Measurements from ENCODE around the gene AQP4. TPM values are rescaled to one million over a fixed set of nuclear protein-coding genes. Genes with fewer than 3 reads are reported as not detected.

The AQP4 gene
- polyA plus RNA-seq, 1 donor (not counting 4 experiments of a cell fraction or from before 2014, with no cell fraction given), result not detected

- no peak for FAIRE-seq
- dilution Hi-C loops (cut with MboI; ENCODE audit: extremely low pct_ligation_motif_present, low sequenced_read_pairs), result no loop called here
- H3K27me3 ChIP-seq (ENCODE audit: control insufficient read depth, extremely low read depth, insufficient read depth, low read length), result no peaks in the 10 kb centered on the region
- no peaks in the 10 kb centered on the region for H3K79me2 ChIP-seq (ENCODE audit: control insufficient read depth, insufficient read depth, low read length)
- H3K4me2 ChIP-seq (ENCODE audit: control insufficient read depth, extremely low read depth, insufficient read depth, low read depth, low read length), result no peak overlapping the region
- H3K27ac ChIP-seq (ENCODE audit: control insufficient read depth, insufficient read depth, low read length), result no peak overlapping the region
- no peaks in the 10 kb centered on the region for H3K4me1 ChIP-seq (ENCODE audit: control insufficient read depth, extremely low read depth, insufficient read depth, low read length)
- H4K20me1 ChIP-seq (ENCODE audit: control insufficient read depth, extremely low read depth, insufficient read depth, low read length), result no peaks in the 10 kb centered on the region
- no peaks in the 10 kb centered on the region for H3K36me3 ChIP-seq (ENCODE audit: control insufficient read depth in 2 of 2, extremely low read depth in 1 of 2, insufficient read depth in 2 of 2, low read length in 2 of 2)
- no peaks in the 10 kb centered on the region for H3K9me3 ChIP-seq (ENCODE audit: control insufficient read depth, low read depth, low read length)
- DNase-seq (ENCODE audit: low read depth, low spot score), result no peak
- no peaks in the 10 kb centered on the region for H3K9me1 ChIP-seq (ENCODE audit: control insufficient read depth, extremely low read depth, insufficient read depth, low read length)
- no peak overlapping the region for H3K9ac ChIP-seq (ENCODE audit: control insufficient read depth, extremely low read depth, insufficient read depth, low read length)
- no peak overlapping the region for H2AFZ ChIP-seq (ENCODE audit: control insufficient read depth, low read length)
- H3K4me3 ChIP-seq (ENCODE audit: control insufficient read depth in 2 of 3, extremely low read depth in 1 of 3, insufficient read depth in 2 of 3, low read depth in 1 of 3, low read length in 3 of 3), result no peak overlapping the region
- TF ChIP-seq CTCF (optimal IDR thresholded peaks at IDR 0.05 in 1 of 3, IDR thresholded peaks at IDR 0.05 in 1 of 3, conservative IDR thresholded peaks at IDR 0.05 in 1 of 3; ENCODE audit: extremely low read depth in 1 of 3, insufficient read depth in 2 of 3, low read length in 3 of 3) (no peak), EZH2 (IDR thresholded peaks at IDR 0.05; ENCODE audit: low read length) (no peak)
These were observed 11.1 kb downstream of the AQP4 start for GRCh38 chr18:26854292-26854881.

GRCh38 chr18:26853401-26853800 is 12.1 kb downstream of the AQP4 start:
- Histone ChIP-seq H3K9me3 (ENCODE audit: control insufficient read depth, low read depth, low read length) (no peaks in the 10 kb centered on the region), H3K9ac (ENCODE audit: control insufficient read depth, extremely low read depth, insufficient read depth, low read length) (no peak overlapping the region), H4K20me1 (ENCODE audit: control insufficient read depth, extremely low read depth, insufficient read depth, low read length) (no peaks in the 10 kb centered on the region), H3K4me1 (ENCODE audit: control insufficient read depth, extremely low read depth, insufficient read depth, low read length) (no peaks in the 10 kb centered on the region), H3K4me3 (ENCODE audit: control insufficient read depth in 2 of 3, extremely low read depth in 1 of 3, insufficient read depth in 2 of 3, low read depth in 1 of 3, low read length in 3 of 3) (no peak overlapping the region), H3K4me2 (ENCODE audit: control insufficient read depth, extremely low read depth, insufficient read depth, low read depth, low read length) (no peak overlapping the region), H3K27ac (ENCODE audit: control insufficient read depth, insufficient read depth, low read length) (no peak overlapping the region), H3K9me1 (ENCODE audit: control insufficient read depth, extremely low read depth, insufficient read depth, low read length) (no peaks in the 10 kb centered on the region), H3K79me2 (ENCODE audit: control insufficient read depth, insufficient read depth, low read length) (no peaks in the 10 kb centered on the region), H3K36me3 (ENCODE audit: control insufficient read depth in 2 of 2, extremely low read depth in 1 of 2, insufficient read depth in 2 of 2, low read length in 2 of 2) (no peaks in the 10 kb centered on the region), H2AFZ (ENCODE audit: control insufficient read depth, low read length) (no peak overlapping the region), H3K27me3 (ENCODE audit: control insufficient read depth, extremely low read depth, insufficient read depth, low read length) (no peaks in the 10 kb centered on the region)
- DNase-seq (ENCODE audit: low read depth, low spot score), result no peak
- no peak for TF ChIP-seq EZH2 (IDR thresholded peaks at IDR 0.05; ENCODE audit: low read length)
- no peak for TF ChIP-seq CTCF (optimal IDR thresholded peaks at IDR 0.05 in 1 of 3, IDR thresholded peaks at IDR 0.05 in 1 of 3, conservative IDR thresholded peaks at IDR 0.05 in 1 of 3; ENCODE audit: extremely low read depth in 1 of 3, insufficient read depth in 2 of 3, low read length in 3 of 3)
- no peak for FAIRE-seq
- dilution Hi-C loops (cut with MboI; ENCODE audit: extremely low pct_ligation_motif_present, low sequenced_read_pairs), result no loop called here
